ENCODE data around the gene PHACTR1.

DNA sequence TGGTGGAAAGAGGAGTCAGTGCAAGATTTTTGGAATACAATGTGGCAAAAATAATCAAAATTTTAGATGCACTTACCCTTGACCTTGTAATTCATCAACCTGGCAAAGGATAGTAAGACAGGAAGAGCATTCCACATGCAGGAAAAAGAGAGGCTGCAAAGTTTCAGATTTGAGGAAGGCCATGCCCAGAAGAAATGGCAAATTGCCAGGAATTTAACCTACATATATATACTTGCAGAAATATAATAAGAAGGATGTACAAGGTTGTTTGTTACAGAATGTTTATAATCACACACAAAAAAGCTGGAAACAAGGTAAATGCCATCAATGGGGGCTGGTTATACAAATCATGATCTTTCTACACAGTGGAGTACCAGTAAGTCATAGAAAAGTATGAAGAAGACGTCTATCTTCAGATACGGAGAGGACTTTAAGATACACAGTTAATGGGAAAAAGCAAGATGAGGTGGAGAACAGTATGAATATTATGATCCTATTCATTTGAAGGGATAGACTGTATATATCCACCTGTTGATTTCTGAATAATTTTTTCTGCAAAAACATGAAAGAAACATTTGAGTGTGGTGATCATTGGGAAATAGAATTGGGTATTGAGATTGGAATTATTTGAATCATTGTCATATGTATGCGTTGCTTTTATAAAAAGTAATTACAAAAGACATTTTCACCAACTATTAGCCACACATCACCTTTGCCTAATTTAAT, 358.0 kb downstream of the PHACTR1 start:
- TF ChIP-seq GABPA (tag; conservative IDR thresholded peaks at IDR 0.05; ENCODE audit: low read depth): no peak
- TF ChIP-seq EZH2 (IDR thresholded peaks at IDR 0.05; ENCODE audit: borderline replicate concordance, low read depth, low read length): no peak
- TF ChIP-seq RCOR1 (IDR thresholded peaks at IDR 0.05; ENCODE audit: borderline replicate concordance in 1 of 2, low read depth in 2 of 2, low read length in 2 of 2): no peak
